ENCODE measurements around the gene UBD.

DNA sequence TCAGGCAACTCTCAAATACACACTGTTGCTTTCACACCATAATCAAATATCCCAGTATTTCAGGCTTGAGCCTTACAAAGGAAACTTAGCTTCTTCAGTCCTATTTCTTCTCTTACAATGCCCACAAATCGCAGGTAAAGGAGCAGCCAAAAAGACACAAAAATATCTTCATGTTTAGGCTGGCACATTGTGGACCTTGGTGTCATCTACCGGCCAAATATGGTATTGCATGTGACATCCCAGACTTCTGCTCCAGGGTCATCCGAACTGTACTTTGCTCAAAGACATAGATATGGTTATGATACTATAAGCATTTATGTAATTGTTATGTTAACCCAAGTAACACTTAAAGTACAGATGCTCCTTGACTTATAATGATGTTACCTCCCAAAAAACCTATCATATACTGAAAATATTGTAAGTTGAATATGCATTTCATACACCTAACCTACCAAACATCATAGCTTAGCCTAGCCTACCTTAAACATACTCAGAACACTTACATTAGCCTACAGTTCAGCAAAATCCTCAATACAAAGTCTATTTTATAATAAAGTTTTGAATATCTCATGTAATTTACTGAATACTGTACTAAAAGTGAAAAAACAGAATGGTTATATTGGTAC, 30.0 kb upstream of the UBD start:
- TF ChIP-seq POLR2A (IDR thresholded peaks at IDR 0.05) (no peak), POLR2AphosphoS5 (IDR thresholded peaks at IDR 0.05) (no peak)
- TF ChIP-seq, protein P1, sequence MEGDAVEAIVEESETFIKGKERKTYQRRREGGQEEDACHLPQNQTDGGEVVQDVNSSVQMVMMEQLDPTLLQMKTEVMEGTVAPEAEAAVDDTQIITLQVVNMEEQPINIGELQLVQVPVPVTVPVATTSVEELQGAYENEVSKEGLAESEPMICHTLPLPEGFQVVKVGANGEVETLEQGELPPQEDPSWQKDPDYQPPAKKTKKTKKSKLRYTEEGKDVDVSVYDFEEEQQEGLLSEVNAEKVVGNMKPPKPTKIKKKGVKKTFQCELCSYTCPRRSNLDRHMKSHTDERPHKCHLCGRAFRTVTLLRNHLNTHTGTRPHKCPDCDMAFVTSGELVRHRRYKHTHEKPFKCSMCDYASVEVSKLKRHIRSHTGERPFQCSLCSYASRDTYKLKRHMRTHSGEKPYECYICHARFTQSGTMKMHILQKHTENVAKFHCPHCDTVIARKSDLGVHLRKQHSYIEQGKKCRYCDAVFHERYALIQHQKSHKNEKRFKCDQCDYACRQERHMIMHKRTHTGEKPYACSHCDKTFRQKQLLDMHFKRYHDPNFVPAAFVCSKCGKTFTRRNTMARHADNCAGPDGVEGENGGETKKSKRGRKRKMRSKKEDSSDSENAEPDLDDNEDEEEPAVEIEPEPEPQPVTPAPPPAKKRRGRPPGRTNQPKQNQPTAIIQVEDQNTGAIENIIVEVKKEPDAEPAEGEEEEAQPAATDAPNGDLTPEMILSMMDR (IDR thresholded peaks at IDR 0.05): peak; percentile 93 to 99 (median 94)
